CD4-positive, alpha-beta memory T cell (primary cell): Measurements from ENCODE around the gene CCM2L. TPM values are rescaled to one million over a fixed set of nuclear protein-coding genes. Genes with fewer than 3 reads are reported as not detected.

Source experiments
- CTCF ChIA-PET: fragments of 350-600 bp; sonication (Branson Sonifier 250); formaldehyde crosslinking; loops from one replicate; lab custom pipeline; 2021; ENCODE audit warnings: inconsistent platforms; ENCODE audit not compliant: partially characterized antibody; lab: Charles Lee
- POLR2A ChIA-PET: fragments of 350-600 bp; sonication (Branson Sonifier 250); formaldehyde crosslinking; loops from one replicate; lab custom pipeline; 2021; ENCODE audit not compliant: partially characterized antibody; lab: Charles Lee
- DNase-seq, 5 donors: peaks; one replicate each; pipeline versions ENCODE4 v3.0.0 to v3.0.0-alpha.2; 2020 to 2022; ENCODE audit warnings: mixed read lengths in 1 of 5
- H3K27ac ChIP-seq: one replicate; pipeline ENCODE4 v1.7.0; 2013; ENCODE audit warnings: low read depth, low read length
- H3K27me3 ChIP-seq: 2 replicates; pipeline ENCODE4 v1.7.0; 2013; ENCODE audit warnings: mild to moderate bottlenecking, low read length, moderate library complexity; ENCODE audit not compliant: insufficient read depth
- H3K36me3 ChIP-seq: 2 replicates; pipeline ENCODE4 v1.7.0; 2013; ENCODE audit warnings: mild to moderate bottlenecking, low read length, moderate library complexity; ENCODE audit not compliant: insufficient read depth
- H3K4me1 ChIP-seq: 2 replicates; pipeline ENCODE4 v1.7.0; 2013; ENCODE audit warnings: mild to moderate bottlenecking, low read length, moderate library complexity; ENCODE audit not compliant: insufficient read depth
- H3K4me3 ChIP-seq, 2 donors: one replicate each; pipeline ENCODE4 v1.7.0; 2013; ENCODE audit warnings: low read length in 2 of 2, mild to moderate bottlenecking in 1 of 2
- H3K9me3 ChIP-seq, 2 donors: one replicate each; pipeline ENCODE4 v1.7.0; 2013; ENCODE audit warnings: low read length in 2 of 2, control low read depth in 1 of 2; ENCODE audit not compliant: control insufficient read depth in 1 of 2
- H3K27ac Mint-ChIP-seq, 7 donors: one replicate each; pipeline ENCODE4 v1.8.0; 2020 to 2021; ENCODE audit warnings: mixed read lengths in 7 of 7, mild to moderate bottlenecking in 6 of 7, inconsistent platforms in 3 of 7, moderate library complexity in 3 of 7
- H3K27me3 Mint-ChIP-seq, 2 donors: one replicate each; pipeline ENCODE4 v1.8.0; 2020 to 2021; ENCODE audit warnings: mixed read lengths in 2 of 2
- H3K36me3 Mint-ChIP-seq, 2 donors: one replicate each; pipeline ENCODE4 v1.8.0; 2020 to 2021; ENCODE audit warnings: mixed read lengths in 2 of 2, inconsistent platforms in 1 of 2, mild to moderate bottlenecking in 1 of 2
- H3K4me1 Mint-ChIP-seq, 4 donors: one replicate each; pipeline ENCODE4 v1.8.0; 2020 to 2021; ENCODE audit warnings: mixed read lengths in 4 of 4, mild to moderate bottlenecking in 1 of 4
- H3K4me3 Mint-ChIP-seq, 8 donors: one replicate each; pipeline ENCODE4 v1.8.0; 2020 to 2021; ENCODE audit warnings: mixed read lengths in 8 of 8, mild to moderate bottlenecking in 7 of 8, moderate library complexity in 6 of 8, inconsistent platforms in 3 of 8
- H3K9me3 Mint-ChIP-seq, 8 donors: one replicate each; pipeline ENCODE4 v1.8.0; 2020 to 2021; ENCODE audit warnings: mixed read lengths in 8 of 8, mild to moderate bottlenecking in 5 of 8, inconsistent platforms in 3 of 8, moderate library complexity in 1 of 8
- intact Hi-C: fragments of 100-400 bp; cut with micrococcal nuclease; formaldehyde crosslinking; loops from one replicate; pipeline ENCODE4 v1.15.1; 2023
- polyA plus RNA-seq, 2 donors: library from polyadenylated mRNA; unstranded; fragments of 300-500 nt; fragmentation: Illumina TruSeq; gene quantifications; one replicate each; pipeline ENCODE4 v1.2.3, GENCODE V29; 2021
- total RNA-seq, 2 experiments: library from RNA; stranded (reverse); gene quantifications; one replicate each; pipeline ENCODE4 v1.2.3, GENCODE V29; 2021

The CCM2L gene
- total and polyA plus RNA-seq, 4 experiments from 2014 or later: not detected

DNA sequence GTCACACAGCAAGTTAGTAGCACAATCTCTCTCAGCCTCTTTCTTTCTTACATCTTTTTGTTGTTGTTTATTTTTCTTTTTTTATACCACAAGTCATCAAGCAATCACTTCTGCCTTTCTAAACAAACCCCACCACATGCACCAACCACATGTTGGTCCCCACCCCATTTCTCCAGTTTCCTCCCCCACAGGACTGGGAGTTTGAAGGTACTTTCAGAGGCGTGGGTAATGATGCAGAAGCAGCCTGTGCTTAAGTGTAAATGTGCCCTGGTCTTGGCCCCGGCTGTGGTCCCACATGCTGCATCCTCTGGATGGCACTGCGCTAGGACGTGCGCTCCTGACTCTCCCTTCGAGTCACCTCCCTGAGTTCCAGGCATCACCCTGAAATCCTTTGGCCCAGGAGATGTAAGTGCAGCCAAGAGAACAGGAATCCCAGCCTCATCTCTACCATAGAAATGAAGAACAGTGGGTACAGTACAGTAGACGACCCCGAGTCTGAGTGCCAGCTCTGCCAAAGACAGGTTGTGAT is 47.5 kb downstream of the CCM2L start:
- Histone ChIP-seq H3K9me3 (no peaks in the 10 kb centered on the region), H3K27ac (no peak overlapping the region), H3K4me3 (no peak overlapping the region), H3K27me3 (peaks cover 10% of the 10 kb centered on the region), H3K4me1 (peaks cover 4% of the 10 kb centered on the region), H3K36me3 (no peaks in the 10 kb centered on the region)
- CTCF ChIA-PET: no interaction called here
- H3K4me3 Mint-ChIP-seq: no peak overlapping the region
- H3K27me3 Mint-ChIP-seq: peaks cover 31 to 51% of the 10 kb centered on the region in 2 donors
- intact Hi-C loops: no loop called here
- H3K9me3 Mint-ChIP-seq: no peaks in the 10 kb centered on the region
- H3K36me3 Mint-ChIP-seq: no peaks in the 10 kb centered on the region
- peaks cover 2 to 4% (median 3%) of the 10 kb centered on the region in 4 donors for H3K4me1 Mint-ChIP-seq
- H3K27ac Mint-ChIP-seq: no peak overlapping the region
- DNase-seq: no peak
- POLR2A ChIA-PET: no interaction called here

DNA sequence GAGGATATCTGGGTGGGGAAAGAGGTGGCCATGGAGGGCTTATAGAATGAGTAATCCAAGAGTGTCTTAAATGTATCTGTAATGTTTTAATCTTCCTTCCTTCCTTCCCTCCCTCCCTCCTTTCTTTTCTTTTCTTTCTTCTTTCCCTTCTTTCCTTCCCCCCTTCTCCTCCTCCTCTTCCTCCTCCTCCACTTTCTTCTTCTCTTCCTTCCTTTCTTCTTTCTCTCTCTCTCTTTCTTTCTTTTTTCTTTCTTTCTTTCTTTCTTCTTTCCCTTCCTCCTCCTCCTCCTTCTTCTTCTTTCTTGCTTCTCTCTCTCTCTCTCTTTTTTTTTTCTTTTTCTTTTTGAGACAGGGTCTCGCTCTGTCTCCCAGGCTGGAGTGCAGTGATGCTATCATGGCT is 49.0 kb downstream of the CCM2L start:
- no peak for DNase-seq

DNA sequence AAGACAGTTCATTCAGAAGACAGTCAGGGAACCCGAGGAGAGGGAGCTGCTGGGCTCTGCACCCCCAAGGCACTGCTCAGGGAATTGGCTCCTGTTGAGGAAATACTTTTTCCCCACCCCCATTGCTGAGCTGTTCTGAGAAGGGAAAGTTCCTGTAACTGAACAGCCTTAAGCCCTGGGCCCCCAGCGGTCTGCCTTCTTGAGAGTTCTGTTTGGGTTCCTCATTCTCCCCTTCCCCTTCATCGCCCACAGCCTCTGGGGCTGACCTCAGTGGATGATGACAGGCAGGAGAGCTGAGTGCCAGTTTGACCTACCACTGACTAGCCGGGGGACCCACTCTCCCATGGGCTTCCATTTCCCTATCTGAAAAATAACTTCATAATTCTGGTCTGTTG is 52.5 kb downstream of the CCM2L start:
- H3K9me3 Mint-ChIP-seq: no peaks in the 10 kb centered on the region
- POLR2A ChIA-PET: no interaction called here
- no peak overlapping the region for H3K27ac Mint-ChIP-seq
- Histone ChIP-seq H3K36me3 (no peaks in the 10 kb centered on the region), H3K27ac (no peak overlapping the region), H3K4me1 (no peaks in the 10 kb centered on the region), H3K9me3 (no peaks in the 10 kb centered on the region), H3K27me3 (peaks cover 5% of the 10 kb centered on the region), H3K4me3 (no peak overlapping the region)
- DNase-seq: no peak
- H3K4me3 Mint-ChIP-seq: no peak overlapping the region
- H3K27me3 Mint-ChIP-seq: peaks cover 23 to 32% of the 10 kb centered on the region in 2 donors
- H3K36me3 Mint-ChIP-seq: no peaks in the 10 kb centered on the region
- intact Hi-C loops: no loop called here
- no peaks in the 10 kb centered on the region for H3K4me1 Mint-ChIP-seq
- CTCF ChIA-PET: no interaction called here

More for the DNA sequence above, 49.0 kb downstream of the CCM2L start:
- Mint-ChIP-seq H3K27ac (no peak overlapping the region), H3K9me3 (no peaks in the 10 kb centered on the region), H3K27me3 (peaks cover 23 to 44% of the 10 kb centered on the region in 2 donors), H3K36me3 (no peaks in the 10 kb centered on the region), H3K4me3 (no peak overlapping the region), H3K4me1 (no peaks in the 10 kb centered on the region)
- no peaks in the 10 kb centered on the region for H3K36me3 ChIP-seq
- ChIA-PET CTCF (no interaction called here), POLR2A (no interaction called here)
- intact Hi-C loops: no loop called here
- H3K27me3 ChIP-seq: peaks cover 5% of the 10 kb centered on the region
- H3K27ac ChIP-seq: no peak overlapping the region
- no peak overlapping the region for H3K4me3 ChIP-seq
- no peaks in the 10 kb centered on the region for H3K9me3 ChIP-seq
- H3K4me1 ChIP-seq: no peaks in the 10 kb centered on the region

DNA sequence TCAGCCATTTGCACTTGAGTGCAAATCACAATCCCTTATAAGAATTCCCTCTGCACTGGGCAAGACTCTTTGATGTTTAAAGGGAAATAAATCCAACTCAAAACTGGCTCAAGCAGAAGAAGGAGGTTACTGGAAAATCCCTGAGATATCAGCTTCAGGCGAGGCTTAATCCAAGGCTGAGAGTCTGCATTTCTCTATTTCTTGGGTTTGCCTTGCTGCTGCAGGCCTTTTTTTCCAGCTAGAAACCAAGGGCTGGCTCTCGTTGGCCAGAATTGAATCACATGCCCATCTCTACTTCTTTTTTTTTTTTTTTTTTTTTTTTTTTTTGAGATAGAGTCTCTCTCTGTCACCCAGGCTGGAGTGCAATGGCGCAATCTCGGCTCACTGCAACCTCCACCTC is 53.5 kb downstream of the CCM2L start:
- ChIA-PET POLR2A (no interaction called here), CTCF (no interaction called here)
- no peaks in the 10 kb centered on the region for H3K36me3 ChIP-seq
- no peak overlapping the region for H3K4me3 ChIP-seq
- no peak overlapping the region for H3K27ac ChIP-seq
- peaks cover 5% of the 10 kb centered on the region for H3K27me3 ChIP-seq
- H3K27me3 Mint-ChIP-seq: peaks cover 19 to 30% of the 10 kb centered on the region in 2 donors
- no peaks in the 10 kb centered on the region for H3K36me3 Mint-ChIP-seq
- no peak overlapping the region for H3K4me3 Mint-ChIP-seq
- no peak for DNase-seq
- H3K27ac Mint-ChIP-seq: no peak overlapping the region
- no peaks in the 10 kb centered on the region for H3K9me3 Mint-ChIP-seq
- H3K4me1 Mint-ChIP-seq: no peaks in the 10 kb centered on the region
- H3K4me1 ChIP-seq: no peaks in the 10 kb centered on the region
- intact Hi-C loops: no loop called here
- H3K9me3 ChIP-seq: no peaks in the 10 kb centered on the region

DNA sequence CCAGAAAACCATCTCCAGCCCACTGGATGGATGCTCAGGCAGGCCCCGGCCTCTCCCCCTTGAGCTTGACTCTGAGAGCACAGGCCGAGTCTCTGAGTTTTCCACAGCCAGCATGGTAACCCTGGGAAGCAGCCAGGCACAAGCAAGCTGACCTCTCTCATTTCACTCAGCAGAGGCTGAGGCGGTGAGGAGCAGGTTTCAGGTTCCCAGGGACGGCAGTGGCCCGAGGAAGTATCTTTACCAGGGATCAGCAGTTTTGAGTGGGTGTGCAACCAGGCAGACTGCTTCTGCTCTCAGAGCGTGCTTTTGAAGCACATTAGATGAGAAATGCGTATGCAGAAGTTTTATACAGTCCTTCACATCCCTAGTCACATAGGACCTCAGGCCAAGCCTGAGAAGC is 54.4 kb downstream of the CCM2L start:
- Histone ChIP-seq H3K9me3 (no peaks in the 10 kb centered on the region), H3K27ac (no peak overlapping the region), H3K4me1 (no peaks in the 10 kb centered on the region), H3K4me3 (no peak overlapping the region), H3K27me3 (peaks cover 5% of the 10 kb centered on the region), H3K36me3 (no peaks in the 10 kb centered on the region)
- H3K27me3 Mint-ChIP-seq: peaks cover 16 to 22% of the 10 kb centered on the region in 2 donors
- ChIA-PET CTCF (no interaction called here), POLR2A (no interaction called here)
- DNase-seq: no peak
- no peak overlapping the region for H3K4me3 Mint-ChIP-seq
- H3K36me3 Mint-ChIP-seq: no peaks in the 10 kb centered on the region
- H3K4me1 Mint-ChIP-seq: no peaks in the 10 kb centered on the region
- intact Hi-C loops: no loop called here
- H3K9me3 Mint-ChIP-seq: no peaks in the 10 kb centered on the region
- H3K27ac Mint-ChIP-seq: no peak overlapping the region

DNA sequence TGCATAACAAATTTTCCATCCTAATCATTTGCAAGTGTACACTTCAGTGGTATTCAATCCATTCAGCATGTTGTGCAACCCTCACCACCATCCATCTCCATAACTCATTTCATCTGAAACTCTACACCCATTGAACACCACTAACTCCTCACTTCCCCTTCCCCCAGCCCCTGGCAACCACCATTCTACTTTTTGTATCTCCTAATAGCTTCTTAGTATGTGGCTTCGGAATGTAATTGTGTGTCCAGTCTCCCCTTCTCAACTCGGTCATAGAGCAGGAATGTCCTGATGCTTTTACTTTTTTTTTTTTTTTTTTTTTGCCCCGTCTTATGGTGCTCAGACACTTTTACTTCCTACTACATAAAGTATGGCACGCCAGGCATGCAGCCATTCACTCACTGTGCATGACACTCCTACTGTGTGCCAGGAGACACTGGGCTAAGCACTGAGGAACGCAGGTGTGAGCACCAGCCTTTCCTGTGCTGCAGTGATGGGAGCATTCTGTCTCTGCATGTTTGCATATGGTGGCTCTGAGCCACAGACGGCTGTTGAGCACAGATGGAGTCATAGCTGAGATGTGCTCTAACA is 57.1 kb downstream of the CCM2L start:
- peaks cover 11% of the 10 kb centered on the region in 2 donors for H3K27me3 Mint-ChIP-seq
- Histone ChIP-seq H3K27ac (no peak overlapping the region), H3K9me3 (no peaks in the 10 kb centered on the region), H3K27me3 (no peaks in the 10 kb centered on the region), H3K36me3 (no peaks in the 10 kb centered on the region), H3K4me1 (no peaks in the 10 kb centered on the region), H3K4me3 (no peak overlapping the region)
- ChIA-PET CTCF (no interaction called here), POLR2A (no interaction called here)
- no peak overlapping the region for H3K4me3 Mint-ChIP-seq
- no peaks in the 10 kb centered on the region for H3K9me3 Mint-ChIP-seq
- peaks cover 0 to 4% (median 4%) of the 10 kb centered on the region in 4 donors for H3K4me1 Mint-ChIP-seq
- no peaks in the 10 kb centered on the region for H3K36me3 Mint-ChIP-seq
- H3K27ac Mint-ChIP-seq: no peak overlapping the region
- no peak for DNase-seq
- intact Hi-C loops: no loop called here

DNA sequence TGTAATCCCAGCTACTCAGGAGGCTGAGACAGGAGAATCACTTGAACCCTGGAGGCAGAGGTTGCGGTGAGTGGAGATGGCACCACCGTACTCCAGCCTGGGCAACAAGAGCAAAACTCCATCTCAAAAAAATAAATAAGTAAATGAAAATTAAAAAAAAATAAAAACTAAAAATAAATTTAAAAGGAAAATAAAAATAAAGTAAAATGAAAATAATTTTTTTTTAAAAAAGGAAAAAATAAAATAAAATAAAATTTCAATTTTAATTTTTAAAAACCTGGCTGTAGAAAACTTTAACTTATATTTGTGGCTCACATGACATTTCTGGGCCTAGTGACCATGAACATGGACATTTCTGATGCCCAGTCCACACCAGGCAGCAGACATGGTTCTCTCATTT is 57.9 kb downstream of the CCM2L start:
- H3K27ac ChIP-seq: no peak overlapping the region
- POLR2A ChIA-PET: no interaction called here
- Mint-ChIP-seq H3K27ac (no peak overlapping the region), H3K4me3 (no peak overlapping the region), H3K9me3 (no peaks in the 10 kb centered on the region), H3K4me1 (peaks cover 0 to 4% (median 4%) of the 10 kb centered on the region in 4 donors), H3K36me3 (no peaks in the 10 kb centered on the region), H3K27me3 (peaks cover 6% of the 10 kb centered on the region in 2 donors)
- no peak overlapping the region for H3K4me3 ChIP-seq
- CTCF ChIA-PET: no interaction called here
- H3K4me1 ChIP-seq: no peaks in the 10 kb centered on the region
- intact Hi-C loops: no loop called here
- H3K27me3 ChIP-seq: no peaks in the 10 kb centered on the region
- H3K9me3 ChIP-seq: no peaks in the 10 kb centered on the region
- H3K36me3 ChIP-seq: no peaks in the 10 kb centered on the region
- no peak for DNase-seq
